Stimulated activated CD4-positive, alpha-beta T cell treated with anti-CD3 and anti-CD28 coated beads, Interleukin-2, amount 100 ng/mL, for 4 hours (primary cell): ENCODE measurements around the gene SSNA1.
A peak's percentile ranks its signal among the peaks of the same experiment; 100 is the strongest.

Experiments used
- DNase-seq: peaks from one replicate; pipeline ENCODE4 v3.0.0-alpha.2; 2020; ENCODE audit warnings: low read depth

The SSNA1 gene

DNA sequence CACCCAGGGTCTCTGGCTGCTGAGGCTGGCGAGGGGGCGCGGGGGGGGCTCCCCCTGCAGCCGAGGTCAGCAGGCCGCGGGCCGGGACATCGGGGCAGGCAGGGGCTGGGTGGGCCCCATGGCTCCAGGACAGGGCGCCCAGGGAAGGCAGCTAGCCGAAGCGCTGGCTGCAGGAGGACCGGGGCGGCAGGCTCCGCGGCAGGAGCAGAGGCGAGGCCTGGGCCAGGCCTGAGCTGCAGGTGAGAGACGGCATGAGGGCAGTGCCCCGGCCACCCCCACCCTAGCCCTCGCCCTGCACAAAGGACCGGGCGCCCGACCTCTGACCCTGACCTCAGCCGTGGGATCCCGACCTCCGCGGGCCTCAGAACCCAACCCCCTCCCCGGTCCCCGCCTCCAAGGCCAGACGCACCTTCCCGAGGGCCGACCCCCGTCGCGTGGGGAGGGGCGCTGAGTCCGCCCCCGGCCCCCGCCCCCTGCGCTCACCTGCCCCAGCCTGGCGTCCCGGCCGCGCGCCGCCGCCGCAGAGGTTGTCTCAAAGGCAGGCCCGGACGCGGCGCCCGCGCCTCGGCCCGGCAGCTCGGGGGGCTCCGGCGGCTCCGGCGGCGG lies 33.1 kb downstream of the SSNA1 start:
- DNase-seq = no peak

DNA sequence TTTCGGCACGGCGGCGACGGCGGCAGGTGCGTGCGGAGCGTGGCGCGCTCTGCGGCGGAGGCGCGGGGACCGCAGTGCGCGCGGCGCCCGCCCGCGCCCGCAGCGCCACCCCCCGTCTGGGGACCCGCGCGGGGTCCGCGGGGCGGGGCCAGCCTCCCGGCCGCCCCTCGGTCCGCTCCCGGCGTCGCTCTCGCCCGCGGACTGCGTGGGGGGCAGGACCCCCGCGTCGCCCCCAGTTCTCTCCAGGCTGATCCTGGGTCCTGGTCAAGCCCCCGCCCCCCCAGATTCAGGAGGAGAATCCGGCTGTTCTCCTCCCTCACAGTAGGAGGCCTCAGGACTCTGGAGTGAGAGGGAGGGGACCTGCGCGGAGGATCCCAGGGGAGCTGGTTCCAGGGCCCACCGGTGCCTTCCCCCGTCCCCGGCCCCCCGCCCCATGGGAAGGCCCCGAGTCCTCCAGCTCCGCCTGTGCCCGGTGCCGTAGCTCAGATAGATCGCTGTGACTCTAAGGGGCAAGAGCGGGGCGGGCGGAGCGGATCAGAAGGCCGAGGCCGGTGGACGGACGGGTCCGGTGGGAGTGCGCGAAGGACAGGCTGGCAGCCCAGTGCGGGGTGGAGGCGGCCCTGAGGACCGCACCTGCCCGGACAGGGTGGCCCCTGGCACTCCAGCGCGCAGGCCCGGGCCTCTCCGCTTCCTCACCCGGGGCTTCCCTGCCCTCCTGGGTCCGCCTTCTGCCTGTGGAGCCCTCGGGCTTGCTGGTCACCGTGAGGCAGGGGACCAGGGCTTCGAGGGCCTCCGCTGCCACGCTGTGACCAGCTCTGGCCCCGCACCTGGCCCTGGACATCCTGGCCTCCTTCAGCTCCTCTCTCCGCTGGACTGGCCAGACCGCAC lies 34.0 kb downstream of the SSNA1 start, which contains the start of gene RNF208:
Gene RNF208, minus strand, starts transcription at position 51 of the 888 bp plus-strand sequence. CDS start 1,028 bp downstream, outside the sequence.
- DNase-seq = no peak

DNA sequence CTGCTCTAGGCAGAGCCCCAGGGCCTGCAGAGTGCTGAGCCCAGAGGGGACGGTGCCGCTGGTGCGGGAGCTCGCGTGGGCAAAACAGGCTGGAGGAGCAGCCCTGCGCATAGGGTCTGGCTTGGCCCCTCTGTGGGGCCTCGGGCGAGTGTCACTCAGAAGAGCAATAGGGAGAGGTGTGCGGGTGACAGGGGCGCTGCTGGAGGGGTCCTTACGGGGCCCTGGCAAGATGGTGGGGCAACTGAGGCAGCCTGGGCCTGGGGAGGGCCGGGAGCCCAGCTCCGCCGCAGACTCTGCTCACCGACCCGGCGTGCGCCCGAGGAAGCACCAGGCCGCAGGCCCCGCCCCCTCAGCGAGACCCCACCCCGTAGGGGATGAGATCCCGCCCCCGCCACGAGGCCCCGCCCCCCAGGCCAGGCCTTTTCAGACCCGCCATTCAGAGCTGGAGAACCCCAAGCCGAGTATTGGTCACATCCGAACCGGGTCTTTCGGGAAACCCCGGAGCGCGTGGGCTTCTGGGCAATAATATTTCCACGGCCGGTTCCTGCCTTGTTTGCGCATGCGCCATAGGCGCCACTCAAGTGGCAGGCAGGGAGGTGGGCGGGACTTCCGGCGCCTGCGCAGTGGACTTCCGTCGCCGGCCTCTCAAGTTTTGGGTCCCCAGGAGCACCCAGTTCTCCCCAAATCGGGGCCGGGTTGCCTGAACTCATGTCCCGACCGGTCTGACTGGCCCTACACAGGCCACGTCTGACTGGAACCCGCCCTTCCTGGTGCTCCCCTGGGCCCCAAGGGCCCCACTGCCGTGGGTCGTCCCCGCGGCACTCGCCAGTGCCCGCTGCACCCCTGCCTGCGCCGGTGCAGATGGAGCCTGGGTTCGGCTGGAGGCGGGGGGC lies 34.8 kb downstream of the SSNA1 start:
- peak; percentile 98 for DNase-seq

DNA sequence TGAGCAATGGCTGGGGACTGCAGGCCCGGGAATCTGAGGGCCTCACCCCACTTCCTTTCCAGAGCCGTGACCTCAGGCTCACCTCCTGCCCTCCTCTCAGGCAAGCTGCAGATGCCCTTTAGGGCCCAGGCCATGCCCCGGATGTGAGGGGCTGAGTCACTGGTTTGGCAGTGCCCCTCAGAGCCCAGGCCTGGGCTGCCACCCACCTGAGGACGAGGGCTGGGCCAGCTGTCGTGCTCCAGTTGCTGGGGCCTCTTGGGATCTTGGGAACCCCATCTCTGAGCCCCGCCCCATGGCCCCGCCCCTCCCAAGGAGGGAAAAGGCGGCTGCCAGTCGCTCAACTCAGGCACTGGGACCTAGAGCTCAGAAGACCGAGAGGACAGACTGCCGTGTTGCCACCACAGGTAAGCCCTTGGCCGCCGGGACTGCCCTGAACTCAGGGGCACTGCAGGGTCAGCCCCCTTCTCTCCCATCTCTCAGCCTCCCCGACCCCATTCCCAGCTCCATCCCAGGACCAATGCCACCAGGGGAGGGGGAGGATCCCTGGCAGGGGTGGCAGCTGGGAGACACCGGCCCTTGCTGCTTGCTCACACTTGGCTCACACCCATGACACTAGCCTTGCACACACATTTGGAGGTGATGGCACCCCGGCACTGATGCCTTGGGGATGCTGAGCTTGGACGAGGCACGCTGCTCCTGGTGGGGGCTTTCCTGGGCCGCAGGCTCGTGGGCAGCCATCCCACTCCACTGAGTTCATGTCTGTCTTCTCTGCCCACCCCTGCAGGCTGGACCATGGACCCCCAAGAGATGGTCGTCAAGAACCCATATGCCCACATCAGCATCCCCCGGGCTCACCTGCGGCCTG lies 36.6 kb downstream of the SSNA1 start, which contains the start of gene CYSRT1:
Gene CYSRT1, plus strand, starts transcription at position 345 of the 865 bp plus-strand sequence. Its CDS starts 448 bp downstream, at position 793.
- DNase-seq = no peak

DNA sequence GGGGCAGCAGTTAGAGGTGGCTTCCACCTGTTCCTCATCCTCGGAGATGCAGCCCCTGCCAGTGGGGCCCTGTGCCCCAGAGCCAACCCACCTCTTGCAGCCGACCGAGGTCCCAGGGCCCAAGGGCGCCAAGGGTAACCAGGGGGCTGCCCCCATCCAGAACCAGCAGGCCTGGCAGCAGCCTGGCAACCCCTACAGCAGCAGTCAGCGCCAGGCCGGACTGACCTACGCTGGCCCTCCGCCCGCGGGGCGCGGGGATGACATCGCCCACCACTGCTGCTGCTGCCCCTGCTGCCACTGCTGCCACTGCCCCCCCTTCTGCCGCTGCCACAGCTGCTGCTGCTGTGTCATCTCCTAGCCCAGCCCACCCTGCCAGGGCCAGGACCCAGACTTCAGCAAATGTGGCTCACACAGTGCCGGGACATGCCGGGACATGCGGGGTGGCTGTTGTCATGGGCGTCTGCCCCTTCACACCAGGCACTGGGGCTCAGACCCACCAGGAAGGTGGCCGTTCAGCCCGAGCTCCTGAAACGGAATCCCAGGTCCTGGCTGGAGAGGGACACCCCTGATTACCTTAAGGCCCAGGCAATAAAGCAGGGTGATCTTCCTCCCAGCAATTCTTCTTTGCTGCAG lies 37.3 kb downstream of the SSNA1 start:
- no peak for DNase-seq

DNA sequence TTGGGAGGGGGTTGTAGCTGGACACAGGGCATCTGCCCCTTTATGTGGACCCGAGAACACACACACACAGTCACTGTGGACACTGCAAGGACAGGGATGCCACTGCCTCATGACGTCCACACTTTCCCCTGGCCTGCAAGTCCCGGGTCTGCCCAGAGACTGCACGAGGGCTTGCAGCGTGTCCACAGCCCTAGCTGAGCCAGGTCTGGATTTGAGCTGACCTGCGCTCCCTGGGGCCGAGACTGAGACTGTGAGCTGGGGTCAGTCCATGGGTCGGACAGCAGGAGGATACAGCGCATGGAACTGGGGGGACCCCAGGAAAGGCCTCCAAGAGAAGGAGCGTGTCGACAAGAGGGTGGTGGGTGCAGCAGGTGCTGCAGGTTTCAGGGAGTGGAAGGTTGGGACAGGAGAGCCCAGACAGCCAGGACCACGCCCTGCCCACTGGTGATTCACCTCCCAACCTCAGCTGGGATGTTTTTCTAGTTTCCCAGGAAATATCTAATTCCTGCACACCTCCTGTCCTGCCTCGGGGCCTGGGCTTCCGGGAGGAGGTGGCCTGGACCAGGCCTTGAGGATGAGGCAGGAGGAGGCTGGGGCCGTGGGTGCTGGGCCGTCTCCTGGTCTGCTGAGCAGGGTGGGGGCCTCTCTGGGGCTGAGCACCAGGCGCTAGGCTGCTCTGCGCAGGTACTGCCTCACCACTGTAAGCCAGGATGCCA lies 38.0 kb downstream of the SSNA1 start:
- no peak for DNase-seq

DNA sequence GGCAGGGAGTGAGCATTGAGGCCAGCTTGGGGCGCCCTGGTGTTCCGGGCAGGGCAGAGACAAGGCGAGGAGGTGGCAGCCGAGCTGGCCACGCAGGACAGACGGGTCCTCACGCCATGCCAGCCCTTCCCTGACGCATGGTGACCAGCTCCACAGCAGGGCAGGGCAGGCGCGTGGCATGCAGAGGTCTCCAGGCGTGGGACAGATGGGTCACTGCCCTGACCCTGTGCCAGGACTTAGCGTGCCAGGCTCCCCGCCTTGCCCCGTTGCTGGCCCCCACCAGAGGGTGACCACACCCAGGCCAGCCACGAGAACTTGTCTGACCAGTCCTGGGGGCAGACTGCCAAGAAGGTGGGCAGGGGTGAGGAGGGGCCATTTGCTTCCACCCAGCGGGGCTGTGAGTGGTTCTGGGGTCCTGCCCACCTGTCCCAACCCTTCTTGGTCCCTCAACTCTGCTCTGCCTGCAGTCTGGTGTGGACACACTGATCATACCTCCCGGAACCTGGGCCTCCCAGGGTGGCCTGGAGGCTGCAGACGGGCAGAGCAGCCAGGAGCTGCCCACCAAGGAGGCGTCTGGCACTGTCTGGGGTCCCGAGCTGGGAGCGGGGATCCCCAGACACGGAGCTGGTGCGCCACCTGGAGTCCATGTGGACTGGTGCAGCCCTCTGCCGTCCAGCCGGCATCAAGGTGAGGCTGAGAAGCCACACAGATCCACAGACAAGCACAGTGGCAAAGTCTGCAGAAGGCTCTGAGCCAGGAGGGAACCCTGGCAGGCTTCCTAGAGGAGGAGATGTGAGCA lies 38.8 kb downstream of the SSNA1 start, which contains the start of gene RNF224:
Gene RNF224, plus strand, starts transcription at position 449 of the 799 bp plus-strand sequence. CDS start 834 bp downstream, outside the sequence.
- DNase-seq = peak; percentile 72

DNA sequence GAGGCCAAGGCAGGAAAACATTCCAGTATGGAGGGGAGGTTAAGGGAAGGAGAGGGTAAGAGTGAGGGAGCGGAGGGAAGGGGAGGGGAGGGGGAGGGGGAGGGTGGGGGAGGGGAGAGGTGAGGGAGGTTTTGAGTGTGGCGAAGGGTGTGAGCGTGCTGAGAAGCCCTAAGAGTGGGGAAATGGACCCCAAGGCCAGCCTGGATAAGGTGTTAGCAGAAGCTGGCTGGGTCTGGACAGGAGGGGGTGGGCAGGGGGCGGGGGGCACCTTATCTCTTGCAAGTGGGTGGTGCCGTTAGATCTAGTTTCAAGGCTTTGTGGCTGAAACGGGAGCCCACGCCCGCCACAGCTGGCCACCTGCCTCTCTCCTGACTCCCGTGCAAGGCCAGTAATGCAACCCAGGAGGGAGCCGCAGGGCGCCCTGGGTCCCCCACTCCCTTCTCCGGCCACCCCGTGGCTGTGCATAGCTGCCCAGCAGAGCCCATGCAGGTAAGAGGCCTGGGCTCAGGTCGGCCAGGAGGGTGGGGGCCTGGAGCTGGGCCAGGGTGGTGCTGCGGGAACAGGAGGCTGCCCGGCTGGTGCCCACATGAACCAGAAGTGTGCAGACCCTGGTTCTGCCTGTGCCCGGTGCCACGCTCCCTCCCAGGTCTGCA lies 39.5 kb downstream of the SSNA1 start:
- no peak for DNase-seq

DNA sequence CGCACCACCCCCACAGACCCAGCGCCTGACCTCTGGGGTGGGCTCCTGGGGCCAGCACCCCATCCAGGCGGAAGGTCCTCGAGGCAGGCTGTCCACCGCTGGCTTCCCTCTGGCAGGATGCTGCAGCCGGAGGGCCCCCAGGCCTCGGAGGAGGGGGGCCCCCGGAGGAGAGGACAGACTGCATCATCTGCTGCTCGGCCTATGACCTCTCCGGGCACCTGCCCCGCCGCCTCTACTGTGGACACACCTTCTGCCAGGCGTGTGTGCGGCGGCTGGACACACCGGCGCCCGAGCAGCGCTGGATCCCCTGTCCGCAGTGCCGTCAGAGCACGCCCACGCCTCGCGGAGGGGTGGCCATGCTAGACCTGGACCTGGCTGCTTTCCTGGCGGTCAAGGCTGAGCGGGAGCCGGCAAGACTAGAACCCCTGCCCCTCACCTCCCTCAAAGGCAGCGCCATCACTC lies 40.1 kb downstream of the SSNA1 start:
- no peak for DNase-seq

DNA sequence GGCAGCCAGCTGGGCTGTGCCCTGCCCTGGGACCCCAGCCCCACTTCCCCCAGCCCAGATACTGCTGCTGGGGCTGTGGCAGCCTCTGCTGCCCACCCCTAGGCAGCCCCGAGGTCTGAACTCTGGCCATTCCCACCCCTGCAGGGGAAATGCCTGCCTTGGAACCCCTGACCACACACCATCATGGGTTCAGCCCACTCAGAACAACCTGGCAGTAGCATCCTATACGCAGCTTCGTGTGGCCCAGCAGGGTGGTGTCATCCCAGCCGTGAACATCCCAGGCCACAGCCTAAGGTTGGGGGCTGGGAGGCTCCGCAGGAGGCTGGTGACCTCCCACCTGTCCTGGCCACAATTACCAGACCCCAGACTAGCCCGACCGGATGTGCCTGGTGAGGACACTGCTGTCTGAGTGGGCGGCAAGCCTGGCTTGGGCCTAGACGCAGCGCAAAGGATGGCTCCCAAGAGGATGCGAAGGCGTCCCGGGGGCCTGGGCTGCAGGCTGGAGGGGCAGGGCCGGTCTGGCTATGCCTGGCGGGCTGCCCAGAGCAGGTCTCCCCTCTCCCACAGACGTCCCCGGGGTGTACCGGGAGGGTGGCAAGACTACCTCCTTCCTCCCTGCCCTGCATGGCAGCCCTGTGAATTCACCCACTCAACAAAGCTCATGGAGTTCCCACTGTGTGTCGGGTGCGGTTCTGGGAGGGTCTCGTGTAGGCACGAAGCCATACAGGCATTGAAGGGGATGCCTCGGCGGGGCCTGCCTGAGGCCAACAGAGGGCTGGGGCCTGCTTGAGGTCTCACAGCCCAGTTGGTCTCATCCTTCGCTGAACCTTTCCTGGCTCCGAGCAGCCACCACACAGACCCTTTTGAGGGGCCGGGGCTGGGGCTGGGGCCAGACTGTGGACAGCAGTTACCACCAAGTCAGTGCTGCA lies 40.8 kb downstream of the SSNA1 start:
- DNase-seq = no peak

DNA sequence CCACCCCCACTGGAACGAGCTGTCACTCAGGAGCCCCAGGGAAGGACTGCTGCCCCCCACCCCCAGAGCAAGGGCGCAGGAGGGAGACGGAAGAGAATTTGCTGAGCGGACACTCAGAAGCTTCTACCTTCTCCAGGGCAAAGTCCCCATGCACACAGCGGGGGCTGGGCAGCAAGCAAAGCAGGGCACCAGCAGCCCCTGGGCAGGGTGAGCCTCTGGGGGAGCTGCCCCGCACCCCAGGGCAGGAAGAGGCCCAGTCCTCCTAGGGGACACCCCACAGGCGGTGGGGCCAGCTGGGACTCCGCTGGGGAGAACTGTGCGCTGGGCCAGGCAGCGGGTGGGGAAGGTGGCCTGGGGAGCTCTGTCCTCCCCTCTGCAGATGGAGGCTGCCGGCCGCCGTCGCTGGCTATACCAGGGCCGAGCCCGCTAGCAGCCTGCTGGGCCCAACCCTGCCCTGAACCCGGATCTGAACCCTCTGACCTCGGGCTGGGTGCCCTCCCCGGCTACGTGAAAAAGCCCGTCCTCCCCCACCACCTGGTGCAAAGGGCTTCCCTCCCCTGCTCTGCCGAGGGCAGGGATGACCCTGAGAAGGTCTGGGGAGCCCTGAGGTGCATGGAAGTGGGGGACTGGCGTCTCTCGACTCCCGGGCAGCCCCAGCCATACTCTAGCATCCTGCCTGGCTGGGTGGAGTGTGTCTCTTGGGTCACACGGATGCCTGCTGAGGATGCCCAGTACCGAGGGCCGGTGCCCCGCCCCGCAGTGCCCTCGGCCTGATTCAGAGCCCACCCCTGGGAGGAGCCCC lies 41.6 kb downstream of the SSNA1 start:
- no peak for DNase-seq

DNA sequence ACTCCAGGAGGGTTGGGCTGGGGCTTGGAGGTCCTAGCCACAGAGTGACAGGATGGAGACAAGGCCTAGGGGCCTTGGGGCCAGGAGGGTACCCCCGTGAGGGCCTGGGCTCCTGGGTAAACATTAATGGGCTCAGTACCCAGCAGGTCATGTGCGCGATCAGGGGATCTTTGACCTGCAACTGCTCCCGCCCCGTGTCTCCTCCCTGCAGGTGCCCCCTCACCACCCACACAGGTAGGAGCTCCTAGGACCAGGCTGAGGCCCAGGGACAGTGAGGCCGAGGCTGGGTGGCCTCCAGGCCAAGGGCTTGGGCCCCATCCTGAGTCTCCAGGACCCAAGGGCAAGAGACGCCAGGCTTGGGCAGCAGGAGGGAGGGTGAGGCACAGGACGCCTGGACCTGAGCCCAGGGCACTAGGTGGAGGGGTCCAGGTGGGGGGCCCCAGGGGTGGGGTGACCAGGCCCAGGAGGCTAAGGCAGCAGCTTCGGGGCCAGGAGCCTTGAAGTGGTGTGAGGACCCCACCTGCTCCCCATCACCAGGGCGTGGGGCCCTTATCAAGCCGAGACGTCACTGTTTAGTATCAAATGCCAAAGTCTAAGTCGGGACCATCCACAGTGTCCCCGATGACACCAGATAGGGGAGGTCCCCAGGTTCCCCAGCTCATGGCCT lies 42.4 kb downstream of the SSNA1 start, which contains the start of gene SLC34A3:
Gene SLC34A3, plus strand, starts transcription at position 197 of the 667 bp plus-strand sequence. CDS start 802 bp downstream, outside the sequence.
- DNase-seq = no peak

DNA sequence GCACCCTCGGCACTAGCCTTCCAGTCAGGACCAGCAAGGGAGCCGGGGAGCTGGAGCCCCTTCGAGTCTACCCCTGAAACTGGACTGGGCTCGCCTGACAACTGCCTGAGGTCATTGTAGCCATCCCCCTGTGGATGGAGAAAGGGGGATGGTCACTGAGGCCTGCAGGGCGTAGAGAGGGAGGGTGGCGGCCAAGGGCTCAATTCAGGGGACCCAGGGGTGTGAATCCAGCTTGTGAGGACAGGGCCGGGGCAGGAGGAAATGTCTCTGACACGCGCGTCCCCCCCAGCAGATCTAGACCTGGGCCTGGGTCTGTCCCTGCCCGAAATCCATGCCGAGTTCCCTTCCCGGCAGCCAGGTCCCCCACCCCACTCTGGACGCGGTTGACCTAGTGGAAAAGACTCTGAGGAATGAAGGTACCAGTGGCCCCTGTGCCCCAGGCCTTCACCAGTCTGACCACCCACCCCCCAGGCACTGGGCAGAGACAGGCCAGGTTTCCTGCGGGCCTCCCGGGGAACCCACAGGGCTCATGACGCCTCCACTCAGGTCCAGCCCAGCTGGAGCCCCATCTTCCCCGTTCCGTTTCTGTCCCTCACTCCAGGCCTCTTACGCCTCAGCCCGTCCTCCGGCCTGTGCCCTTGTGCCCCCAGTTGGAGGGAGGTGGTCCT lies 43.0 kb downstream of the SSNA1 start:
- DNase-seq = no peak

DNA sequence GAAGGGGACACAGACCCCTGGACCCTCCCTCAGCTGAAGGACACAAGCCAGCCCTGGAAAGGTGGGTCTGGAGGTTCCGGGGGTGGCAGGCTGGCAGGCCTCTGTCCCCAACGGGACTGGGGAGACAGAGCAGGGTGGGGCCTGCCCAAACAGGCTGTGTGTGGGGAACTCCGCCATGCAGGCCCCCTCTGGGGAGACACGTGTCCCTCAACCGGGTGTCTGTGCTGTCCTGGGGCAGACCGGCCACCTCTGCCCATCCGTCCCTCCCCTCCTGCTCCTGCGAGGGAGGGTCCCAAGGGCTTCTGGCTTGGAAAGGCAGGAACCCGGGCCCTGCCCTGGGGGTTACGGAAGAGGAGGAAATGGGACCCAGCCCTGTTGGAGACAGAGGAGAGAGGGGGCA lies 43.6 kb downstream of the SSNA1 start:
- DNase-seq = no peak

DNA sequence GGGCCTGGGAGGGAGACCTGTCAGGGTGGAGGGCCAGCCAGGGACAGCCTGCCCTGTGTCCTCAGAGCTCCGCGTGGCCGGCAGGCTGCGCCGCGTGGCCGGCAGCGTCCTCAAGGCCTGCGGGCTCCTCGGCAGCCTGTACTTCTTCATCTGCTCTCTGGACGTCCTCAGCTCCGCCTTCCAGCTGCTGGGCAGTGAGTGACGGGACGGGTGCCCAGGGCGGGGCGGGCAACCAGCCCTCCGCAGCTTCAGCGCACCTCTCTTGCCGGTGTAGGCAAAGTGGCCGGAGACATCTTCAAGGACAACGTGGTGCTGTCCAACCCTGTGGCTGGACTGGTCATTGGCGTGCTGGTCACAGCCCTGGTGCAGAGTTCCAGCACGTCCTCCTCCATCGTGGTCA lies 44.0 kb downstream of the SSNA1 start:
- DNase-seq = no peak
